GF-D8 (cell line): ENCODE results near the gene SET.

Source experiments
- DNase-seq: peaks from one replicate; lab custom pipeline; 2025; lab: John Stamatoyannopoulos, UW

Gene SET

DNA sequence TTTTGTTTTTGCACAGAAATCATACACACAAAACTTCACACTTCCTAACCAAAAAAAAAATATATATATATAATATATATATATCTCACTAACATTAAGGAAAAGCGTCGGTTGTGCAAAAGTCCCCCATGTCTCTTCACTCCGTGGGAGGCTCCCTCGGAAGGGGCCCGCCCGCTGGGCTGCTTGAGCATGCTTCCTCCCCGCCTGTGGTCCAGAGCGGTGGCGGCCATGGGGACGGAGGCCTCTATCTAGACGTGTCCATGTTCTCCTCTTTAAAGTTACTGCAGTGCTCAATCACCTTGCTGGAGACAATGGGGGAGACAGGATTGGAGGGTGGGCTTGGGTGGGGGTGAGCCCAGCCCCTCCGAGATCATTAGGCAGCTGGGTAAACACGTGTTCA lies 42.1 kb downstream of the SET start:
- no peak for DNase-seq

DNA sequence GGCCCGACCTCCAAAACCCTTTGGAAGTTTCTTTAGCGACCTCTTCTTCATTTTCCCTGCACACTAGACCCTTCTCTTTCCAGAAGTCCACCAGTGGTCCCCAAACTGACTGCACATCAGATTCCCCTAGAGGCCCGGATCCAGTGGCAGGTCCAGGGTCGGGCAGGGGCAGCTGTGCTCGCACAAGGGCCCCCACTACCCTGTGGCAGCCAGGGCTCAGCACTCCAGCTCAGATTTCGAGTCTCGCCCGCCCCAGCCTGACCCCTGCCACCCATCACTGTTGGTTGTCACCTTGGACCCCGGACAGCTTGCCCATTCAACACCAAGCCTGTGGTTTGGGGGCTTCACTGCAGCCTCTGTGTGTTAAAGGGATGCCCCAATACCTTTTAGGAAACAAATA lies 42.7 kb downstream of the SET start:
- no peak for DNase-seq

DNA sequence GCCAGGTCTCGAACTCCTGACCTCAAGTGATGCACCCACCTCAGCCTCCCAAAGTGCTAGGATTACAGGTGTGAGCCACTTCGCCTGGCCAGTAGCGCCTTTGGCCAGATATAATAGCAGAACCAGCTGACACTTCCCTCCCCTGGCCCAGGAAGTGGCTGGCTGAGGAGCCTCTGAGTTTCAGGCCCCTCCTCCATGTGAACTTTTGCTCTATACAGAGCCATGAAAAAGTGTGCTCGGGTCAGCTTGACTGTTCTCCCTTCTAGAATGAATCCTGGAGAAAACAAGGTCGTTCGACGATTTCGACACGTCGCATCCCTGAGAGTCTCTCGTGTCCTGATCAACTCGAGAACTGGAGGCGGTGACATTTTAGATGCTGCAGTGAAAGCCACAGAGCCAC lies 43.6 kb downstream of the SET start:
- no peak for DNase-seq

DNA sequence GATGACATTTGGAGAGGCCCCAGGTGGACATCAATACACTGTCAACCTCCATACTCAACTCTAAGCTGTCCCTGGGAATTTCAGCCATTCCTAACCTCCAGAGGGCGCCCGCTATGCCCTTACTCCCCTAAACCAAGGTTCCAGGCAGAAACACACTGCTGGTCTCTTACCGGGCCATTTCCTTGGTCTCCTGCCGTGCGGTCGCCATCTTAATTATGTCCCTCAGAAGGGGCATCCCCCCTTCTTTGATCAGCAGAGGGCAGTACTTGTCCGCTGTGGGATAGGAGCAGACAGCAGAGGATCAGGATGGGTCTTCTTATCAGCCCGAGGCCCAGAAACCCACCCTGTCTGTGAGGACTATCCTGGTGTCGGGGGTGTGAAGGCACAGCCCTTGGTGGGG lies 44.2 kb downstream of the SET start:
- DNase-seq: peak; percentile 81

DNA sequence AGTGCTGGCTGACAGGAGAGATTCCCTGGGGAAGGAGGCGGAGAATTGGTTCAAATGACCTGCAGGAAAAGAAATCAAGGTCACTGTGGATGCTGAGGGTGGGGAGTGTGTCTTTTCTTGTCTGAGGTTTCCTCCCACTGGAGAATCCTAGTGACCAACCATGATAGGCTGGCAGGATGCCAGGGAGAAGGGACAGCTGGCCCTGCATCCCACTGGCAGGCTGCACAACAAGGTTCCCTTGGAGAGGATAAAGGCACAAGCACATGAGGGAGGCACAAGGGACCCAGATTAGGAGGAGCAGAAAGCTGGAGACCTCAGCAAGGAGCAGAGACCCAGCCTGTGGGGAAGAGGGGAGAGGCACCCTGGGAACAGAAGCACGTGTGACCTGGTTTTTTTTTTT lies 46.4 kb downstream of the SET start:
- DNase-seq: no peak

DNA sequence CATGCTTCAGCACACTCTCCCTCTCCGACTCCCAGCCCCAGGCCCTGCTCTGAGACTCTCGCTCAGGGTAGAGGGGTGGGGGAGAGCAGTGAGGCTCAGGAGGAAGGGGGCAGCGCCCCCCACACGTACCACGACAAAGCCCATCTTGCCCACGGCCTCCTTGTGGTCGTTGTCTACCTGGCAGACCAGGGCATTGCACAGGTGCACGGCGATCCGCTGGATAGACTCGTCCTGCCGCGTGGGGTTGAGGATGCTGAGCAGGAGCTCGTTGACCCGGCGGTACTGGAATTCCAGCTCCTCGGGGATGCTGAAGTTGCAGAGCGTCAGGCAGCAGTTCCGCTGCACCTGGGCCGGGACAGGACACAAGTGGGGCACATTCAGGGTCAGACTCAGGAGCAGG lies 53.4 kb downstream of the SET start:
- DNase-seq: no peak

DNA sequence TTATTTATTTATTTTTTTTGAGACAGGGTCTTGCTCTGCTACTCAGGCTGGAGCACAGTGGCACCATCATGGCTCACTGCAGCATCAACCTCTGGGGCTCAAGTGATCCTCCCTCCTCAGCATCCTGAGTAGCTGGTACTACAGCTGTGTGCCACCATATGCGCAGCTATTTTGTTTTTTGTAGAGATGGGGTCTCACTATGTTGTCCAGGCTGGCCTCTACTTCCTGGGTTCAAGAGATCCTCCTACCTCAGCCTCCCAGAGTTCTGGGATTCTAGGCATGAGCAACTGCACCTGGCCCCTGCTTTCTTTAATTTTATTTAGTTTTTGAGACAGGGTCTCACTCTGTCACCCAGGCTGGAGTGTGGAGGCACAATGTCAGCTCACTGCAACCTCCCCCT lies 54.4 kb downstream of the SET start:
- no peak for DNase-seq
